Heart left ventricle (tissue), 13 donors: ENCODE data around the gene WAC.

Source experiments
- CTCF ChIP-seq, 12 donors: fragments of 200-600 bp; sonication (generic) in 4 of 12; IDR thresholded peaks; one replicate each; pipeline versions ENCODE4 v1.5.0 to v1.8.0; 2018 to 2022; ENCODE audit warnings: antibody characterized with exemption in 12 of 12, mild to moderate bottlenecking in 5 of 12
- POLR2A ChIP-seq, 2 donors: fragments of 450-650 bp; IDR thresholded peaks; one replicate each; pipeline ENCODE4 v1.6.1; 2017; ENCODE audit warnings: antibody characterized with exemption in 2 of 2, mild to moderate bottlenecking in 2 of 2, moderate library complexity in 2 of 2
- donor health status: ischemic (EF 13 %, LVEDD 7.1; RV severe dilation, severe dysfunction).
- donor health status: DM: no; HTN: yes; CAD: no.
- donor health status: DM: no; HTN: no; CAD: no.
- donor health status: ischemic (EF 25% LVEDD 6.9; RV normal size, moderate dysfunction).
- donor health status: ischemic (EF 25% LVEDD 5.7; RV mildly dilated, moderate dysfunction).
- donor health status: ischemic (EF 35%, LVEDD 5.7; RV mildly dilated, moderate dysfunction).
- donor health status: nonischemic (EF 11% LVEDD 7.7; RV severe dilation, severe dysfunction).
- donor health status: DM: yes; HTN: yes; CAD: no.
- donor health status: PGD.
- donor health status: ischemic (EF 29% LVEDD 5.4; RV normal size, mild dysfunction).
- donor health status: nonischemic (EF 23%, LVEDD 6.1; RV moderate dilation, normal function).

GRCh38 chr10:28545967-28546644 is 13.2 kb downstream of the WAC start:
- TF ChIP-seq CTCF (IDR thresholded peaks at IDR 0.05): no peak
- TF ChIP-seq POLR2A (IDR thresholded peaks at IDR 0.05): no peak
